Measurements from ENCODE around the gene LRRC61. TPM values are rescaled to one million over a fixed set of nuclear protein-coding genes. Genes with fewer than 3 reads are reported as not detected.
"Not testable (repeated sequence)": the region's sequence is repeated elsewhere in the genome, so short reads cannot be mapped to it uniquely, and the experiment has no call there.

The LRRC61 gene
- total RNA-seq, 1 donor from 2014 or later: 20.9 TPM

DNA sequence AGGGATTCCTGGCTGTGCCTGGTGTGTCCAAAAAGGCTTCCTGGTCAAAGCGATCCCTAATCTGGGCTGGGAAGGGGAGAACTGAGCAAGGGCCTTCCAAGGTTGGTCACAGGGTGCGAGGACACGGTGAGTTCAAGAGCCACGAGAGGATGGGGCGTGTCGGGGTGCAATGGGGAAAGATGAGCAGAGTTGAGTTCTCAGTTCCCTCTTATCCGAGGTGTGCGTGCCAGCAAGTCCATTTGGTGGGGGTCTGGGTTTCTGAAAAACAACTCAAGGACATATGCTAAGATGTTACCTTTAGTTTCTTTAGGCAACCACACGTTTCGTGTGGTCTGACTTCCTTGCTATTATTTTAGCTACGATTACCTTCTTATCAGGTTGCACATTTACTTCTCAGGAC is 57.3 kb downstream of the LRRC61 start:
- intact Hi-C loops (cut with micrococcal nuclease): no loop called here

DNA sequence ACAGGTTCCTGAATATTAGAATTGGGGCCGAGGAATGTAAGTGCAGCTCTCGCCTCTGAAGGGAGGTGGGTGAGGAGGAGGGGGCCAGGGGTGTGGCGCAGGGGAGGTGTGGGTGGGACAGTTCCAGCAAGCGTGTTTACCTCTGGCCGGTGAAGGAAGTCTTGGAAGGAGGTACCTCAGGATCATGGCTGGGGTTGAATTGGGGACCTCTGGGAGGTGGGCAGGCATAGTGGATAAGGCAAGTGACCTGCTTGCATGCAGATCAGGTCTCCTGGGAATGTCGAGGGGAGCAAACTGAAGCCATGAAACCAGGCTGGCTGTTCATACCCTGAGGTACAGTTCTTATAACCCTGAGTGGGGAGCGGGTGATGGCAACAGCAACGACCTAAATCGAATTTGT is 57.9 kb downstream of the LRRC61 start:
- intact Hi-C loops (cut with micrococcal nuclease): no loop called here

DNA sequence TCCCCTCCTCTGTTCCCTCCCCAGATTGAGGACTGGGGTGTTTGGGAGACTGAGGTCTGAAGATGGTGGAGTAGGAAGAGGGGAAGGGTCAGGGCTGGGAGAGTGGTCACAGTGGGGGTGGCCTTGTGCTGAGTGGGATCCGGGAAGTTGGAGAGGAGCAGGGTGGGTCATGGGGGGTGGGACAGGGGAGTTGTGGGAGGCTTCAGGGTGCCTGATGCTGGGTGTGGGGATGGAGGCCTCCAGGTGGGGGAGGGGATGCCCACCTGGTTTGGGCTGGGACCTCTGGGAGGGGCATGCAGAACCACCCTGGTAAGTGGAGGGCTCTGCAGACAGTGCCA is 58.6 kb downstream of the LRRC61 start:
- intact Hi-C loops (cut with micrococcal nuclease): no loop called here

DNA sequence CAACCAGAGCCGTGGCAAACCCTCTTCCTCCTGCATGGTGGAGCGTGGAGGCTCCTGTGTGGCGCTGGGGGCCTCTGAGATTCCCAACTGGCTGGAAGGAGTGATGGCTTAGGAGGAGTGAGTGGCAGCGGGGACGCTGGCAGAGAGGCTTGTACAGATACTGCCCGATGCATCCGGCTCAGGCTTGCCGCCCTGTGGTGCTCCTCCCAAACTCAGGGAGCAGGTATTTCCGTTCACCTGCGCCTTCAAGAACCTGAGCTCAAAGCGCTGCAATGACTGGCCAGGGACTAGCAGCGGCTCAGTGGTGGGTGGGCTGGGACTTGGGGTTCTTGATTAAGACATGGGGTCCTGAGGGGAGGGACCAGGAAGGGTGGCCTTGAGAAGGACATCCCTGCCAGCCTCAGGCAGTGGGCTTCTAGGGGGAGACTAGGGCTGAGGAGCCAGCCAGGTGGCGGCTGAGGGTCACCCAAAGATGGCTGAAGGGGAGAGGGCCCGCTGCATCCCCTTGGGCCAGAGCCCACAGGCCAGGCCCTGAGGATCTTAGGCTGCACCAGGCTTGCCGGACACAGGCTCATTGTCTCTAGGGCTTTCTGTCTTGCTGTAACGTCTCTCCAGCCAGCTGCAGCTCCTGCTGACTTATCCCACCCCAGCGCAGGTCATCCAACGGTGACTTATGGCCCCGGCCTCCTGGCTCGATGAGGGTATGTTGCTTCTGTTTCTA is 59.1 kb downstream of the LRRC61 start:
- intact Hi-C loops (cut with micrococcal nuclease): no loop called here

DNA sequence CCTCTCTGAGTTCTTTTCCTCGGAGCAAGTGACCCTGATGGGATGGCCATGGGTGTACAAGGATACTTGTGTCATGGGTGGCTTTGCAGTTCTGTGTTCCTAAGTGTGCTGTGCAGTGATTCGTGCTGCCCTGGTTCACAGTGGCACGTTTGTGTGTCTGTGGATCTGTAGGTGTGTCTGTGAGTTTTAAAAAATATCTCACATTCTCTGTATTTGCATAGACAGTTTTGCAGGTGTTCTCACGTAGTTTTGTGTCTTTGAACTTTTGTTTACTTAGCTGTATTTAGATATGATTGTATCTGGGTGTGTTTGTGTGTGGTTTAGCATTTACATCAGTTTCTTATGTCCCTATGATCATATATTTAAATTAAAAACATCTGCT is 59.7 kb downstream of the LRRC61 start:
- intact Hi-C loops (cut with micrococcal nuclease): no loop called here

DNA sequence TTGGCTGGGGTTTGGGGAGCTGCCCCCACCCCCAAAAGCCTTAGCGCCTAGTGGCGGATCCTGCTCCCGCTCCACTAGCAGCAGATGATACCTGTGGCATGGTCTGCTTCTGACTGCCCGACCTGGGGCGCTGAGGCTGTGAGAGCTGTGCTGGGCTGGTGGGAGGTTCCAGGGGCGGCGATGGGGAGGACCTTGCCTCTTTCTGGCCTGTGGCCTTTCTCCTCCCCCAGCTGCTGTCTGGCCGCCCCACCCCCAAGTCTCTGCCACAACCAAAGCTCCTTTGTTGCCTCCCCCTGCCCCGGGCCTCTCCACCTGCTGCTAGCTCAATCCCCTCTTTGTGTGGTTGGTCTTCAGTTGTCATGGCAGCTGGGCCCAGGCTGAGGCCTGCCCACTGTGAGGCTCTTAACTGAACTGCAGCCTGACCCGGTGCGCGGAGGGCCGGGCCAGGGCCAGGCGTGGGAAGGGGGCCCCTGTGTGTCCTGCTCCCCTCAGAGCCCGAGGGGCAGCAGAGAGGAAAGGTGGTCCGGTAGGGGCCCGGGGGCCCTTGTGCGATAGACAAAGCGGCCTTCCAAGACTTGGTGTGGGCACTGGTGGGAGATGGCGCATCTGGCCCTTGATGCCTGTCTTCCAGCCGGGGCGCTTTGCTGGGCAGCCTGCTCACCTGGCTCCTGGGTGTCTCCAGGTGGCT is 60.7 kb downstream of the LRRC61 start:
- intact Hi-C loops (cut with micrococcal nuclease): no loop called here

DNA sequence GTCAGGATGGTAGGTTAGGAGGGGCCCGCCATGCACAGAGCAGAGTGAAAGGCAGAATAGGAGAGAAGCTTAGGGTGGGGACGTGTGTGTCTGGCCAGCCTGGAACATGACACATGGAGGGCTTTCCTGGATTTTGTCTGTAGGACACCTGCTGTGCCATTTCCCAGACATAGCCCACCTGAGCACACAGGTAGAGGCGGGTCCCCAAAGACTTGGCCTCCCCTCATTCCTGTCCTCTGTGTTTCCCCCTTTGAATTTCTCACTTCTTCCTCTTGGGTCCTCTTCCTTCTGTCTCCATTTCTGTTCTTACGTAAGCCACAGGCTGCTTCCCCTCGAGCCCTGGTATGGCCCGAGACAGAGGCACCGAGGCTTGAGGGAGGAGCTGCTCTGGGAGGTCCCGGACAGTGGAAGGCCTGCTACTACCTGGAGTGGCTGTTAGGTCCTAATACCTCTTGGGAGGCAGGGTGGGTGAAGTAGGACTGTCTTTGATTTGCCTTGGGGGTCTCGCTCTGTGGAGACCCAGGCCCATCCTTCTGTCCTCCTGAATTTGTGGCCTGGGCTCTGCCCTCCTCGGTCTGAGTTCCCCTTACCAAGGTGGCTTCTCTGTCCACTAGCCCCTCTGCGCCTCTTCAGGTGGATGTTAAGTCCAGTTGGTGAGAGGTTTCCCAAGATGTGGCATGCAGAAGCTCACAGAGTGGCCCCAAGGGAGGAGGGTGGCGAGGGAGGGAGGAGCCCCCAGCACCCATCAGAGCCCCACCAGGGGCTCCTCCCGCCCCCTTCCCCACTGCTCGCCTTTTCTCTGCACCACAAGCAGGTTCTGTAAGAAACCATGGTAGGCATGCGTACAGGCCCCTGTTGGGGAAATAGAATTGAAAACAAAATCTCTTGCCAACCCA is 61.5 kb downstream of the LRRC61 start:
- intact Hi-C loops (cut with micrococcal nuclease): no loop called here

DNA sequence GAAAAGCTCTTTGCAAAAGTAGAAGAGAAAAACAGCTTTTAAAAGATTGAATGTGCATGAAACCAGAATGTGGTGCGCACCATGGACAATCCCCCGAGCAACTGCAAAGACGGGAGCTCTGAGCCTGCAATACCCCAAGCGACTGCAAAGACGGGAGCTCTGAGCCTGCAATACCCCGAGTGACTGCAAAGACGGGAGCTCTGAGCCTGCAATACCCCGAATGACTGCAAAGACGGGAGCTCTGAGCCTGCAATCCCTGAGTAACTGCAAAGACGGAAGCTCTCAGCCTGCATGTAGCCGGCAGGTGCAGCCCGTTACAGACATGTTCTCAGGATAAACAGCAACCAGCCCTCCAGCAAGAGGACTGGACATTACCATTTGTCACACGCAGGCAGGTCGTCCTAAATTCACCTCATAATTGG is 62.2 kb downstream of the LRRC61 start:
- intact Hi-C loops (cut with micrococcal nuclease): no loop called here

DNA sequence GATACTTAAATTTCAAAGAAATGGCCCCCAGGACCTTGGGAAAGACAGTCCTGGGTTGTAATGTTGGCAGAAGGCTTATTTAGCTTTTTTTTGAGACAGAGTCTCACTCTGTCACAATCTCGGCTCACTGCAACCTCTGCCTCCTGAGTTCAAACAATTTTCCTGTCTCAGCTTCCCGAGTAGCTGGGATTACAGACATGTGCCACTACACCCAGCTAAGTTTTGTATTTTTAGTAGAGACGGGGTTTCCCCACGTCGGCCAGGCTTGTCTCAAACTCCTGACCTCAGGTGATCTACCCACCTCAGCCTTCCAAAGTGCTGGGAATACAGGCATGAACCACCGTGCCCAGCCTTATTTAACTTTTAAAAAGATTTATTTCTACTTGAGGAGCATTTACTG is 62.7 kb downstream of the LRRC61 start:
- intact Hi-C loops (cut with micrococcal nuclease): not testable (repeated sequence)

Other genes starting within 250 kb of the LRRC61 start
- gene ACTR3C, start 190 bp downstream of the LRRC61 start, total RNA-seq: 11.0 and 11.7 TPM in 2 replicates
- not detected in 2 replicates for gene RARRES2, start 18.3 kb downstream of the LRRC61 start, total RNA-seq
- gene REPIN1, start 45.5 kb downstream of the LRRC61 start, total RNA-seq: 58.2 and 59.1 TPM in 2 replicates
- 4.2 and 4.8 TPM in 2 replicates for gene ZNF775, start 56.0 kb downstream of the LRRC61 start, total RNA-seq
- gene GIMAP8, start 127.3 kb downstream of the LRRC61 start, total RNA-seq: 27.8 and 28.3 TPM in 2 replicates
- gene GIMAP7, start 191.5 kb downstream of the LRRC61 start, total RNA-seq: 188 and 191 TPM in 2 replicates
- gene GIMAP4, start 244.0 kb downstream of the LRRC61 start, total RNA-seq: 198 TPM in 2 replicates